HG02678 (cell line): ENCODE data around the gene TBC1D10A.

Experiments
- ATAC-seq: cut with Tn5 transposase; IDR thresholded peaks from one replicate; pipeline ENCODE4 v1.9.1; 2021; ENCODE audit warnings: mild to moderate bottlenecking, moderate library complexity; ENCODE audit not compliant: unreplicated experiment

Gene TBC1D10A

GRCh38 chr22:30286813-30287647, 39.7 kb downstream of the TBC1D10A start:
- no peak for ATAC-seq

GRCh38 chr22:30286331-30286730, 40.4 kb downstream of the TBC1D10A start:
- no peak for ATAC-seq

- ATAC-seq: no peak
Measured at GRCh38 chr22:30285846-30286200, 40.9 kb downstream of the TBC1D10A start.

GRCh38 chr22:30285176-30285845, 41.4 kb downstream of the TBC1D10A start:
- no peak for ATAC-seq

GRCh38 chr22:30284666-30285065, 42.1 kb downstream of the TBC1D10A start:
- ATAC-seq: no peak

- ATAC-seq: no peak
Measured at GRCh38 chr22:30284172-30284571, 42.6 kb downstream of the TBC1D10A start.

GRCh38 chr22:30283342-30283741, 43.4 kb downstream of the TBC1D10A start:
- no peak for ATAC-seq

- no peak for ATAC-seq
Measured at GRCh38 chr22:30282616-30283046, 44.1 kb downstream of the TBC1D10A start.

GRCh38 chr22:30280505-30280904, 46.2 kb downstream of the TBC1D10A start:
- no peak for ATAC-seq

- no peak for ATAC-seq
Measured at GRCh38 chr22:30279932-30280331, 46.8 kb downstream of the TBC1D10A start.

GRCh38 chr22:30279046-30279788, 47.5 kb downstream of the TBC1D10A start:
- no peak for ATAC-seq

GRCh38 chr22:30277547-30278344, 49.0 kb downstream of the TBC1D10A start:
- no peak for ATAC-seq

- no peak for ATAC-seq
Measured at GRCh38 chr22:30276039-30276438, 50.7 kb downstream of the TBC1D10A start.

GRCh38 chr22:30275625-30276024, 51.1 kb downstream of the TBC1D10A start:
- ATAC-seq: no peak

- ATAC-seq: no peak
Measured at GRCh38 chr22:30274437-30274812, 52.3 kb downstream of the TBC1D10A start.

GRCh38 chr22:30273711-30274436, 52.9 kb downstream of the TBC1D10A start:
- no peak for ATAC-seq

- ATAC-seq: no peak
Measured at GRCh38 chr22:30272781-30273601, 53.8 kb downstream of the TBC1D10A start.

- ATAC-seq: no peak
Measured at GRCh38 chr22:30270832-30271231, 55.9 kb downstream of the TBC1D10A start.

- no peak for ATAC-seq
Measured at GRCh38 chr22:30268331-30268730, 58.4 kb downstream of the TBC1D10A start.
